Activated T-cell treated with anti-CD3 and anti-CD28 coated beads, Interleukin-2, amount 50 U/mL, for 1 hour (primary cell): Measurements from ENCODE around the gene SLC39A3.

ENCODE experiments used
- DNase-seq: peaks from one replicate; pipeline ENCODE4 v3.0.0-alpha.2; 2020

The SLC39A3 gene, protein sequence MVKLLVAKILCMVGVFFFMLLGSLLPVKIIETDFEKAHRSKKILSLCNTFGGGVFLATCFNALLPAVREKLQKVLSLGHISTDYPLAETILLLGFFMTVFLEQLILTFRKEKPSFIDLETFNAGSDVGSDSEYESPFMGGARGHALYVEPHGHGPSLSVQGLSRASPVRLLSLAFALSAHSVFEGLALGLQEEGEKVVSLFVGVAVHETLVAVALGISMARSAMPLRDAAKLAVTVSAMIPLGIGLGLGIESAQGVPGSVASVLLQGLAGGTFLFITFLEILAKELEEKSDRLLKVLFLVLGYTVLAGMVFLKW

GRCh38 chr19:2739602-2740313 is at the start of gene SLC39A3:
Gene SLC39A3 (minus strand): TSS chr19:2740017. CDS start chr19:2737257, 2,760 bp downstream.
- peak; percentile 97 for DNase-seq

- no peak for DNase-seq
Observed at GRCh38 chr19:2788237-2788636, 48.4 kb upstream of the SLC39A3 start.

DNA sequence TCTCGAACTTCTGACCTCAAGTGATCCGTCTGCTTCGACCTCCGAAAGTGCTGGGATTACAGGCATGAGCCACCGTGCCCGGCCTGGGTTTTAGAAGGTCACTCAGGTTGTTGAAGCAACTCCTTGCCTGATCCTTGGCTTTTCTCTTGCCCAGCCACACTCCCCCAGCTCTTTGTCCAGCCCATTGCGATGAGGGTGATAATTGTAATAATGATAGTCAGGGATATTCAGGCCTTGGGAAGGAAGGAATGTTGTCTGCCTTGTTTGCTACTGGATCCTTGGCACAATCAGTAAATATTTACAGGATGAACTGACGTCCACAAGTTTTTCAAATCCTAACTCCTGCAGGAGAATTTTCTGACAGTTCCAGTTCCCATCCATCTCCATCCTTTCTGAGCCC is 47.3 kb upstream of the SLC39A3 start:
- no peak for DNase-seq

GRCh38 chr19:2785244-2785997 is 45.6 kb upstream of the SLC39A3 start, which contains the start of gene THOP1:
Gene THOP1 (plus strand): TSS chr19:2785503. CDS start chr19:2785663, 160 bp downstream.
- peak; percentile 96 for DNase-seq

DNA sequence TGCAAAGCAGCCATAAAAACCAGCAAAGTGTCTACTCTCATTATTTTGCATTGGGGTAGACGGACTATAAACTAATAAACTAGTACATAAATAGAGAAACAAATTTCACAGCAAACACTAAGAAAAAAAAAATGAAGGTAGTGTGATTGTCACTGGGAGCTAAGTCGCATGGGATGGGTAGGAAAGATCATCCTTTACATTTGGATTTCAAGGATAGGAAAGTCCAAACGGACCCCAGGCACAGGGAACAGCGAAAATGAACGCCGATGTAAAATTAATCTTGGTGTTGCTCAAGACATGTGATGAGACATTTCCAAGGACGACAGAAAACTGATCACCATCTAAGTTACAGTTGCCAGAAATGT is 43.9 kb upstream of the SLC39A3 start:
- DNase-seq = no peak

DNA sequence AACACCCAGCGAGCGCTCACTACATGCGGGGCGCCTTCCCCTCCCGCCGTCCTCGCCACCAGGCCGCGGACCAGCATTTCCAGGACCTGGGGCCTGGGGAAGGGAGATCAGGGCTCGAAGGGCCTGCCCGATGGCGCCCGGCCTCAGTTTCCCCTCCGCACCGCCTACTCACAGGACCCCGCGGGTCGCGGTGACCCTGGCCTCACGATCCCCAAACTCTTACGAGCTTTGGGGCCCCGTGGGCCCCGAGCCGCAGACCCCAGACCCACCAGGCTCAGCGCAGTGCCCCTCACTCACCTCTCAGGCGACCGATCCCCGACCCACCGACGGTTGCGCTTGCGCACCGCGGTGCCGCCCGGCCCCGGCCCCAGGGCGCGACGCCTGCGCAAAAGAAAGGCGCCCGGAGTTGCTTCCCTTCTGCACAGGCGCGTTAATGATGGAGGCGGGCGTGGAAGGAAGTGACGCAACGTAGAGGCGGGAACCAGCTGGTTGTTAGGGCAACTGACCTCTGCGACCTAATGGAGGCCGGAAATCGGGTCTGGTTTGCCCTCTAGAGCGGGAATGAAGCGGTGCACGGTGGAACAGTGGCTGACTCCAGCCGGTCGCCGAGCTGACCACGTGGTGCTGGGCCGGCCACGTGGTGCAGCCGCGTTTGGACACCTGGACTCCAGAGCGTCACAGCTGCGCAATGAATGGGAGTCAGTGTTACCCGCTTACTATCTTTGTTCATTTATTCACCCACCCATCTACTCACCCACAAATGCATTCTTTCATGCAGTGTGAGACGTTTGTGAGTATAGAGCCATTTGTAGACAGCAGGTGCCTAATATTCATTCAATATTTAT is 43.3 kb upstream of the SLC39A3 start, which contains the start of gene SGTA:
SGTA (minus strand) TSS at position 338 of the 845 bp plus-strand sequence. CDS start 14,205 bp downstream, outside the sequence.
- DNase-seq = peak; percentile 95

DNA sequence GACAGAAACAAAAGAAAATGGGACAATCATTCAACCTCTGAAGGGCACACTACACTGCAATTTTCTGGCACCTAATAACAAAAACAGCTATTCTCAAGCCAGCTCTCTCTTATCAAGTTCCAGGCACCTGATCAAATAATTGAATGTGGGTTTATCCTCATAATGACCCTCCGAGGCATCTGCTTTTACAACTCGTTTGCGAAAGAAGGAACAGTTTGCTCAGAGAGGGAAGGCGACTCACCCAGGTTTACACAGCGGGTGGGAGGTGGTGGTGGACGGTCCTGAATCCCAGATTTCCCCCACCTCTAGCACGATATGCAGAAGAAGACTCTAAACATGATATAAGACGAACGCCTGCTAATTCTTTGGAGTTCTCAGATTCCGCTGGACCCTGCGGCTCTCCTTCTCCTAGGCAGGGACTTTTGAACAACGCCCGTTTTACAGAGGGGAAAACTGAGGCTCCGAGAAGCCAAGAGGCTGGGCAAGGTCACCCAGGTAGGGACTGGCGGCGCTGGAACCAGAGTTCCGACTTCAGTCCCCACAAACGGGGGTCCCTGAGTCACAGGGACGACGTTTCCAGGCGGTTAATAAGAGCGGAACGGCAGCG is 42.6 kb upstream of the SLC39A3 start:
- no peak for DNase-seq

- DNase-seq = no peak
Observed at GRCh38 chr19:2780284-2780683, 40.5 kb upstream of the SLC39A3 start.

- DNase-seq = no peak
Observed at GRCh38 chr19:2779121-2779740, 39.4 kb upstream of the SLC39A3 start.

DNA sequence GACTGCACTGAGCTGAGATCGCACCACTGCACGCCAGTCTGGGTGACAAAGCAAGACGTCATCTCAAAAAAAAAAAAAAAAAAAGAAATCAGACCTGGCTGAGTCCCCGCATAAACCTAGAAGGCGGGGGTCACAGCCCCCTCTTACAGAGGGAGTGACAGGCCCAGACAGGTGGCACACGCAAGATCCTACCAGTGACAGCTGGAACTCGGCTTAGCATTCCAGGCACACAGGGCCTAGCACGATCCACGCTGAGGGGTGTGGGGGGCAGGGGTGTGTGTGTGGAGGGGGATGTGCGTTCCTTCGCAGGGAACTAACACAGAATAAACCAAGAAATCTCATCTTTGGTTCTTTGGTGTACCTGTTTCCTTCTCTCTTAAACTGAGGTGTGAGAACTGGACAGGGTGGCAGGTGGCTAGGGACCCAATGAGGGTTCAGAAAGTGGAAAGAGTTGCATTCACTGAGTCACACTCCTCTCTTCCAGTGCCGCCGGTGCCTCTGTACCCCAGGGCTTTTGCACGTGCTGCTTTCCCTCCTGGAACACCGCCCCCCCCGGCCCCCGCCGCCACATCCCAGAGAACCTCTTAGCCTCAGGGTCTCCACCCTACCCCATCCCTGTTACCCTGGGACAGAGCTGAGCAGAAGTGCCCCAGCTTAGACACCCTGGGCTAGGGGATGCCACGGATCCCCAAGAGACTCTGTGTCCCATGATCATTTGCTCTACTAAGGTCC is 38.3 kb upstream of the SLC39A3 start:
- DNase-seq = no peak

DNA sequence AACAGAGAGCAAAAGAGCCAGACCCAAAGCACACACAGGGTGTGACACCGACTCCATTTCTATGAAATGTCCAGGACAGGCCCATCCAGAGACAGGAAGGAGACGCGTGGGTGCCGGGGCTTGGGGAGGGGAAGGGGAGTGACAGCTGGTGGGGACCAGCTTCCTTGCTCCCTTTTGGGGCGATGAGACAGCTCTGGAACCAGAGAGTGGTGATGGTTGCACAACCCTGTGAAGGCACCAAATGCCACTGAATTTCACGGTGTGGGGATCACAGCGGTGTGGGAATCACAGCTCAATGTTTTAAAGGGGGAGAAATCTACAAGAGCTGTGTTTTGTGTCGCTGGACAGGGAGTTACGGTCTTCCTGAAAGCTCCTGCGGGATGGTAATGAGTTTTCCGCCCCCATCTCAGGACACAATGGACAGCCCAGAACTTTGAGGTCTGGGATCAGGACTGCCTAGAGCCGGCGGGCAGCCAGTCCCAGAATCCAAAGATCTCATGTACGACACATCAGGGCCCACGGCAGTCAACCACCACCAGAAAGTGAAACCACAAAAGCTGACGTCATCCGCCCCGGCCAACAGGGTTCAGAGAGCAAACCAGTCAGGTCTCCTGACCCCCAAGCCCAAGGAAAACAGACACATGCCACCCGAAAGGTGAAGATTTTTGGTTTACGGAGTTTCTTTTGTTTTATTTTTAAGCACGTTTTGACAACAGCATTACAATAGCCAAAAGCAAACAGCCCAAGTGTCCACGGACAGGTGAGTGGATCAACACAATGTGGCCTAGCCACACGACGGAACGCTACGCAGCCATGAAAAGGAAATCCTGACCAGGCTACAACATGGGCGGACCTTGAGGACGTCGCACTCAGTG is 36.0 kb upstream of the SLC39A3 start:
- DNase-seq = peak; percentile 68

GRCh38 chr19:2774953-2775555 is 35.2 kb upstream of the SLC39A3 start:
- DNase-seq = peak; percentile 29

GRCh38 chr19:2774083-2774679 is 34.4 kb upstream of the SLC39A3 start:
- DNase-seq = no peak

- DNase-seq = no peak
Observed at GRCh38 chr19:2771786-2772674, 32.2 kb upstream of the SLC39A3 start.

GRCh38 chr19:2770055-2771013 is 30.5 kb upstream of the SLC39A3 start:
- no peak for DNase-seq

- DNase-seq = no peak
Observed at GRCh38 chr19:2769218-2769617, 29.4 kb upstream of the SLC39A3 start.
